Astrocyte (in vitro differentiated cells and primary cell): ENCODE measurements around the gene CA10. TPM values are rescaled to one million over a fixed set of nuclear protein-coding genes. Genes with fewer than 3 reads are reported as not detected.
A peak's percentile ranks its signal among the peaks of the same experiment; 100 is the strongest.

ENCODE experiments used
- DNase-seq: peaks from one replicate; pipeline ENCODE4 v3.0.0-alpha.2; 2010; ENCODE audit warnings: low read depth
- FAIRE-seq: peaks from 2 replicates; lab custom pipeline; 2011; peaks lifted over from hg19 to GRCh38; lab: Jason Lieb, UNC
- H2AFZ ChIP-seq: 2 replicates; pipeline ENCODE4 v1.6.0; 2012; ENCODE audit warnings: low read depth, low read length, inconsistent platforms
- H3K27ac ChIP-seq: 2 replicates; pipeline ENCODE4 v1.5.1; 2011; ENCODE audit warnings: low read depth, low read length, inconsistent platforms
- H3K27me3 ChIP-seq: 2 replicates; pipeline ENCODE4 v1.6.0; 2011; ENCODE audit warnings: low read length, inconsistent platforms; ENCODE audit not compliant: insufficient read depth
- H3K36me3 ChIP-seq: 2 replicates; pipeline ENCODE4 v1.5.1; 2011; ENCODE audit warnings: low read length, inconsistent platforms; ENCODE audit not compliant: insufficient read depth
- H3K4me1 ChIP-seq: 2 replicates; pipeline ENCODE4 v1.5.1; 2011; ENCODE audit warnings: low read length, inconsistent platforms; ENCODE audit not compliant: insufficient read depth
- H3K4me2 ChIP-seq: 2 replicates; pipeline ENCODE4 v1.6.0; 2012; ENCODE audit warnings: low read length, inconsistent platforms
- H3K4me3 ChIP-seq: 2 replicates; pipeline ENCODE4 v1.5.1; 2011; ENCODE audit warnings: low read depth, mild to moderate bottlenecking, low read length, inconsistent platforms; ENCODE audit not compliant: insufficient read depth
- H3K79me2 ChIP-seq: 2 replicates; pipeline ENCODE4 v1.6.0; 2012; ENCODE audit warnings: mild to moderate bottlenecking, low read length, inconsistent platforms; ENCODE audit not compliant: insufficient read depth
- H3K9ac ChIP-seq: 2 replicates; pipeline ENCODE4 v1.6.0; 2012; ENCODE audit warnings: mild to moderate bottlenecking, low read length, inconsistent platforms
- H3K9me3 ChIP-seq: 2 replicates; pipeline ENCODE4 v1.5.1; 2012; ENCODE audit warnings: low read depth, mild to moderate bottlenecking, low read length, inconsistent platforms; ENCODE audit not compliant: insufficient read depth
- H4K20me1 ChIP-seq: 2 replicates; pipeline ENCODE4 v1.6.0; 2012; ENCODE audit warnings: low read length, inconsistent platforms; ENCODE audit not compliant: insufficient read depth
- H3K27ac Mint-ChIP-seq: one replicate; pipeline ENCODE4 v1.8.0; 2021; ENCODE audit warnings: mild to moderate bottlenecking, mixed read lengths; ENCODE audit not compliant: unreplicated experiment
- H3K27me3 Mint-ChIP-seq: one replicate; pipeline ENCODE4 v1.8.0; 2021; ENCODE audit warnings: low read depth, mixed read lengths; ENCODE audit not compliant: unreplicated experiment
- H3K36me3 Mint-ChIP-seq: one replicate; pipeline ENCODE4 v1.8.0; 2021; ENCODE audit warnings: low read depth, mixed read lengths; ENCODE audit not compliant: unreplicated experiment
- H3K4me1 Mint-ChIP-seq: one replicate; pipeline ENCODE4 v1.8.0; 2021; ENCODE audit warnings: low read depth, mixed read lengths; ENCODE audit not compliant: unreplicated experiment
- H3K4me3 Mint-ChIP-seq: one replicate; pipeline ENCODE4 v1.8.0; 2021; ENCODE audit warnings: mild to moderate bottlenecking, moderate library complexity, mixed read lengths; ENCODE audit not compliant: unreplicated experiment
- H3K9me3 Mint-ChIP-seq: one replicate; pipeline ENCODE4 v1.8.0; 2021; ENCODE audit warnings: mild to moderate bottlenecking, mixed read lengths; ENCODE audit not compliant: unreplicated experiment
- CTCF ChIP-seq: IDR thresholded peaks from 2 replicates; pipeline ENCODE4 v1.5.1; 2011; ENCODE audit warnings: low read depth, mild to moderate bottlenecking, inconsistent platforms, low read length, moderate library complexity; ENCODE audit not compliant: insufficient read depth
- EZH2 ChIP-seq: IDR thresholded peaks from 2 replicates; pipeline ENCODE4 v1.6.1; 2012; ENCODE audit warnings: mild to moderate bottlenecking, low read length, inconsistent platforms; ENCODE audit not compliant: insufficient read depth
- total RNA-seq: library from RNA; stranded (reverse); gene quantifications from 2 replicates; pipeline ENCODE4 v1.2.1, GENCODE V29; 2021

Gene CA10
- total RNA-seq, 1 donor from 2014 or later: 0.43 TPM

DNA sequence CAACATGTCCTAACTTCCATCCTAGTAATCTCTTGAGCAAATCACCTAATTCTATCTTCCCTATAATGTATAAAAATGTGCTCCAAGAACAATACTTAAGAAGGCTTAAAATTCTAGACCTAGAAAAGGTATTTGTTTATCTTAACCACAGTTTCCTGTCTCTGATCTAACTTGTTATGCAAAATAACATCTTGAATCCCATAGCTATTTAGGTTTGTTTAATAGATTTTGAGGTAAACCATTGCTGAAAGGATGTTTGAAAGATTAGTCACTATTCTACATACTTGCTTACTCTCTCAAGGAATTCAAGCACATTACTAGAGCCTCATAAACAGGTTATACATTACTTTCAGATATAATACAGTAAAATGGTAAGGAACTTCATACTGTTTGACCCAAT, 13.0 kb downstream of the CA10 start:
- H3K9me3 ChIP-seq: no peaks in the 10 kb centered on the region
- peak overlapping the region; percentile 51 for H3K27ac Mint-ChIP-seq
- TF ChIP-seq CTCF: no peak
- TF ChIP-seq EZH2: no peak
- H4K20me1 ChIP-seq: no peaks in the 10 kb centered on the region
- H3K4me1 Mint-ChIP-seq: peaks cover 29% of the 10 kb centered on the region
- H3K4me3 ChIP-seq: no peak overlapping the region
- H3K9ac ChIP-seq: no peak overlapping the region
- no peaks in the 10 kb centered on the region for H3K36me3 Mint-ChIP-seq
- no peak overlapping the region for H3K4me2 ChIP-seq
- no peak overlapping the region for H3K4me3 Mint-ChIP-seq
- H3K27ac ChIP-seq: no peak overlapping the region
- peaks cover 13% of the 10 kb centered on the region for H3K4me1 ChIP-seq
- H3K36me3 ChIP-seq: no peaks in the 10 kb centered on the region
- no peaks in the 10 kb centered on the region for H3K79me2 ChIP-seq
- H3K27me3 Mint-ChIP-seq: no peaks in the 10 kb centered on the region
- peak; percentile 69 for DNase-seq
- FAIRE-seq: no peak
- H3K27me3 ChIP-seq: no peaks in the 10 kb centered on the region
- H3K9me3 Mint-ChIP-seq: no peaks in the 10 kb centered on the region
- no peak overlapping the region for H2AFZ ChIP-seq

DNA sequence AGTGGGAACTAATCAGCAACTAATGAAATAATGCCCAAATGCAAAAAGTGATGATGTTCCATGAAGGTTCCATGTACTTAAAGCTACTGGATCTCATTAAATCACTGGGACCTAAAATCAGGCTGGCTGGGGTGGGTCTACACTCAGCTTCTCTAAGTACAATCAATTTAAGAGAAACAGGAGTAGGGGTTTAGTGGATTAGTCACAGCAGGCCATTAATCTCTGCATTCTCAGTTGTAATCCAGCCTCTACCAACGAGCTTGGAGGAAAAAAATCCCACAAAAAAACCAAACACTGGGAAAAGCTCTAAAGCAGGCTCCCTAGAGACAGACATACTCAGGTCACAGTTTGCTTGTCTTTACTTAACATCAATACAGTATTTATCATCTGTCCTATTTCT, 15.0 kb downstream of the CA10 start:
- no peaks in the 10 kb centered on the region for H3K79me2 ChIP-seq
- FAIRE-seq (no peak), DNase-seq (no peak)
- TF ChIP-seq CTCF (no peak), EZH2 (no peak)
- no peaks in the 10 kb centered on the region for H3K27me3 ChIP-seq
- peaks cover 12% of the 10 kb centered on the region for H3K4me1 ChIP-seq
- H3K4me1 Mint-ChIP-seq: peaks cover 26% of the 10 kb centered on the region
- no peak overlapping the region for H2AFZ ChIP-seq
- H3K4me3 ChIP-seq: no peak overlapping the region
- H3K27ac ChIP-seq: no peak overlapping the region
- no peak overlapping the region for H3K4me2 ChIP-seq
- H3K36me3 Mint-ChIP-seq: no peaks in the 10 kb centered on the region
- H3K9me3 ChIP-seq: no peaks in the 10 kb centered on the region
- H3K36me3 ChIP-seq: no peaks in the 10 kb centered on the region
- no peak overlapping the region for H3K27ac Mint-ChIP-seq
- H3K4me3 Mint-ChIP-seq: no peak overlapping the region
- H4K20me1 ChIP-seq: no peaks in the 10 kb centered on the region
- H3K27me3 Mint-ChIP-seq: no peaks in the 10 kb centered on the region
- no peak overlapping the region for H3K9ac ChIP-seq
- H3K9me3 Mint-ChIP-seq: no peaks in the 10 kb centered on the region

- Mint-ChIP-seq H3K27ac (no peak overlapping the region), H3K9me3 (no peaks in the 10 kb centered on the region), H3K36me3 (no peaks in the 10 kb centered on the region), H3K4me1 (peaks cover 7% of the 10 kb centered on the region), H3K27me3 (peaks cover 2% of the 10 kb centered on the region), H3K4me3 (no peak overlapping the region)
- Histone ChIP-seq H3K4me1 (no peaks in the 10 kb centered on the region), H2AFZ (no peak overlapping the region), H4K20me1 (no peaks in the 10 kb centered on the region), H3K9me3 (no peaks in the 10 kb centered on the region), H3K36me3 (no peaks in the 10 kb centered on the region), H3K79me2 (no peaks in the 10 kb centered on the region), H3K4me3 (no peak overlapping the region), H3K27me3 (no peaks in the 10 kb centered on the region), H3K9ac (no peak overlapping the region), H3K27ac (no peak overlapping the region), H3K4me2 (no peak overlapping the region)
- FAIRE-seq: no peak
- TF ChIP-seq CTCF (no peak), EZH2 (no peak)
- DNase-seq: no peak
Measured at GRCh38 chr17:52140601-52141000, 17.9 kb downstream of the CA10 start.
